Measurements from ENCODE around the gene ARHGAP22. TPM values are rescaled to one million over a fixed set of nuclear protein-coding genes. Genes with fewer than 3 reads are reported as not detected.

ARHGAP22 gene
- total RNA-seq, 2 experiments from 2014 or later: 0.19 to 0.46 TPM

DNA sequence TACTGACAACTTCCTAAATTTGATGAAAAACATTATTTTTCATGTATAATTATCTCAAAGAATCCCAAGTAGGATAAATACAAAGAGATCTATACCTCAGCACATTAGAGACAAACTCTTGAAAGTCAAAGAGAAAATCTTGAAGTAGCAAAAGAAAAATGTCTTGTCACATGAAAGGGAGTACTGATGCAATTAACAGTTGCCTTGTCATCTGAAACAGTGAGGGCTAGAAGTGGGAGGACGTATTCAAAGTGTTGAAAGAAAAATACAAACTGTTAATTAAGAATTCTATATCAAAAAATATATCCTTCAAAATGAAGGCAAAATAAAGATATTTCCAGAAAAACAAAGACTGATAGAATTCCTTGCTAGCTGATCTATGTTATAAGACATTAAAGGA lies 35.5 kb upstream of the ARHGAP22 start:
- Histone ChIP-seq H3K79me2 (ENCODE audit: insufficient read depth, low read depth, low read length) (no peaks in the 10 kb centered on the region), H3K9me2 (ENCODE audit: insufficient read depth, low read length) (no peaks in the 10 kb centered on the region), H3K4me2 (ENCODE audit: low read length) (no peak overlapping the region), H3K9me3 (ENCODE audit: low read length) (peaks cover 10% of the 10 kb centered on the region), H3K36me3 (ENCODE audit: insufficient read depth, low read length) (no peaks in the 10 kb centered on the region), H3K4me1 (ENCODE audit: insufficient read depth, low read length, poor library complexity, severe bottlenecking) (peaks cover under 1% of the 10 kb centered on the region), H3K4me3 (ENCODE audit: low read depth, low read length, poor library complexity, severe bottlenecking) (no peak overlapping the region), H2AFZ (ENCODE audit: low read length) (no peak overlapping the region), H3K27ac (ENCODE audit: low read depth, low read length, poor library complexity, severe bottlenecking) (no peak overlapping the region), H4K20me1 (ENCODE audit: insufficient read depth, low read length) (no peaks in the 10 kb centered on the region)
- TF ChIP-seq, protein P1, sequence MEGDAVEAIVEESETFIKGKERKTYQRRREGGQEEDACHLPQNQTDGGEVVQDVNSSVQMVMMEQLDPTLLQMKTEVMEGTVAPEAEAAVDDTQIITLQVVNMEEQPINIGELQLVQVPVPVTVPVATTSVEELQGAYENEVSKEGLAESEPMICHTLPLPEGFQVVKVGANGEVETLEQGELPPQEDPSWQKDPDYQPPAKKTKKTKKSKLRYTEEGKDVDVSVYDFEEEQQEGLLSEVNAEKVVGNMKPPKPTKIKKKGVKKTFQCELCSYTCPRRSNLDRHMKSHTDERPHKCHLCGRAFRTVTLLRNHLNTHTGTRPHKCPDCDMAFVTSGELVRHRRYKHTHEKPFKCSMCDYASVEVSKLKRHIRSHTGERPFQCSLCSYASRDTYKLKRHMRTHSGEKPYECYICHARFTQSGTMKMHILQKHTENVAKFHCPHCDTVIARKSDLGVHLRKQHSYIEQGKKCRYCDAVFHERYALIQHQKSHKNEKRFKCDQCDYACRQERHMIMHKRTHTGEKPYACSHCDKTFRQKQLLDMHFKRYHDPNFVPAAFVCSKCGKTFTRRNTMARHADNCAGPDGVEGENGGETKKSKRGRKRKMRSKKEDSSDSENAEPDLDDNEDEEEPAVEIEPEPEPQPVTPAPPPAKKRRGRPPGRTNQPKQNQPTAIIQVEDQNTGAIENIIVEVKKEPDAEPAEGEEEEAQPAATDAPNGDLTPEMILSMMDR (conservative IDR thresholded peaks at IDR 0.05; ENCODE audit: low read length): no peak
- no peak for TF ChIP-seq EZH2phosphoT487 (IDR thresholded peaks at IDR 0.05; ENCODE audit: borderline replicate concordance, low read depth, low read length)
- POLR2A ChIA-PET: no interaction called here
- intact Hi-C loops (cut with micrococcal nuclease; ENCODE audit: unreplicated experiment): no loop called here
- CTCF ChIA-PET (ENCODE audit: unreplicated experiment): no interaction called here
- BruUV-seq (replicated peaks): no TSS peak
- no peak for DNase-seq (ENCODE audit: low spot score)

DNA sequence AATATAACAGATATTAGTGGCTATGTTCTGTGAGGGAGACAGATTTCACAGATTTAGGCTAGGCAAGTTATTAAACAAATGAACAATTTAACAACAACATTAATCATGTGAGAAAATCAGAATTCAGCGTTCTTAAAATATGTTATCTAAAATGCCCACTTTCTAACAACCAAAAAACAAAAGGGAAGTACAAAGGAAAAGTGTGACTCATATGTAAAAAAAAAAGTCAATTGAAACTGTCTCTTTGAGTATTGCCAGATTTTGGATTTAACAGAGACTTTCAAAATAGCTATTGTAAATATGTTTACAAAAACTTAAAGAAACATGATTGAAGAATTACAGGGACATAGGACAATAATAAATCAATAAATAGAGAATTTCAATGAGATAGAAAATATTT lies 34.8 kb upstream of the ARHGAP22 start:
- TF ChIP-seq EZH2phosphoT487 (IDR thresholded peaks at IDR 0.05; ENCODE audit: borderline replicate concordance, low read depth, low read length): no peak
- TF ChIP-seq, protein P1 (conservative IDR thresholded peaks at IDR 0.05; ENCODE audit: low read length): no peak
- DNase-seq (ENCODE audit: low spot score): no peak
- no peaks in the 10 kb centered on the region for H3K79me2 ChIP-seq (ENCODE audit: insufficient read depth, low read depth, low read length)
- no peaks in the 10 kb centered on the region for H4K20me1 ChIP-seq (ENCODE audit: insufficient read depth, low read length)
- no peaks in the 10 kb centered on the region for H3K9me2 ChIP-seq (ENCODE audit: insufficient read depth, low read length)
- peaks cover 7% of the 10 kb centered on the region for H3K4me1 ChIP-seq (ENCODE audit: insufficient read depth, low read length, poor library complexity, severe bottlenecking)
- ChIA-PET POLR2A (no interaction called here), CTCF (ENCODE audit: unreplicated experiment) (no interaction called here)
- H2AFZ ChIP-seq (ENCODE audit: low read length): no peak overlapping the region
- BruUV-seq (replicated peaks): no TSS peak
- H3K4me3 ChIP-seq (ENCODE audit: low read depth, low read length, poor library complexity, severe bottlenecking): no peak overlapping the region
- peaks cover 10% of the 10 kb centered on the region for H3K9me3 ChIP-seq (ENCODE audit: low read length)
- no peaks in the 10 kb centered on the region for H3K36me3 ChIP-seq (ENCODE audit: insufficient read depth, low read length)
- no peak overlapping the region for H3K27ac ChIP-seq (ENCODE audit: low read depth, low read length, poor library complexity, severe bottlenecking)
- H3K4me2 ChIP-seq (ENCODE audit: low read length): no peak overlapping the region
- intact Hi-C loops (cut with micrococcal nuclease; ENCODE audit: unreplicated experiment): no loop called here

DNA sequence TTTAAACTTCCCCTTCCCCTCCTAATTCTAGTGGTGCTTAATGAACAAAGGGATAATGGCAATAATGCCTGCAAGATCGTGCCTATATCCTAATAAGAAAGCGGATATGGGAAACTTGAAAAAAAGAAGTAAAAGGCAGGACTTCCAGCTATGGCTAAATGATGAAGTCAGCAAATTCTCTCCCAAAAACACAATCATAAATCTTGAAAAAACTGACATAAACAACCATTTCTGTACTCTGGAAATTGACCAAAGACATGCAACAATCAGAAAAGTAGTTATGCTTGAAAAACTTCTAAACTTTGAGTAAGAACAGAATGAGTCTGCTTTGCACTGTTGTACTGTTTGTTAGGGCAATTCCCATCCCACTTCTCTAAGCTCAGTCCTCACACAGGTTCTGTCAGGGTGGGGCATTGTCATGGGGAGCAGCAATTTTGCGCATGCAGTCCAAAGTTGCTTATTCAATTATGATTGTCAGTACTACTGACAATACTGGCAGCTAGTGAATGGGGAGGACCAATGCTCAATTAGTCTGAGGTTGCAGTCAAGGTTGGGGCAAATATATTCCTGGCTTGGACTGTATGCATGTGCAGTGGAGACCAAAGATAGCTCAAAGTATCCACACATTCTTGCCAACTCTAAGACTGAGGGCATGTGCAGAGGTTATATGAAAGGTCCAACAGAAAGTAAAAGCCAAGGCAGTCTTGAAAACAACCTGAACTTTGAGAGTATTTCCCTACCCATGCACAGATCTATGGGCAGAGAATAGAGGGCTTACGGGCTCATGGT lies 34.1 kb upstream of the ARHGAP22 start:
- ChIA-PET CTCF (ENCODE audit: unreplicated experiment) (no interaction called here), POLR2A (interaction anchor here (0.6 kb wide), 1 partner anchor 206 kb away, joined by 4 read pairs; no protein-coding TSS in a partner anchor)
- BruUV-seq (replicated peaks): no TSS peak
- Histone ChIP-seq H3K4me3 (ENCODE audit: low read depth, low read length, poor library complexity, severe bottlenecking) (no peak overlapping the region), H3K36me3 (ENCODE audit: insufficient read depth, low read length) (no peaks in the 10 kb centered on the region), H2AFZ (ENCODE audit: low read length) (no peak overlapping the region), H3K79me2 (ENCODE audit: insufficient read depth, low read depth, low read length) (no peaks in the 10 kb centered on the region), H3K9me3 (ENCODE audit: low read length) (peaks cover 10% of the 10 kb centered on the region), H3K4me1 (ENCODE audit: insufficient read depth, low read length, poor library complexity, severe bottlenecking) (peaks cover 14% of the 10 kb centered on the region), H4K20me1 (ENCODE audit: insufficient read depth, low read length) (no peaks in the 10 kb centered on the region), H3K9me2 (ENCODE audit: insufficient read depth, low read length) (no peaks in the 10 kb centered on the region), H3K4me2 (ENCODE audit: low read length) (no peak overlapping the region), H3K27ac (ENCODE audit: low read depth, low read length, poor library complexity, severe bottlenecking) (no peak overlapping the region)
- intact Hi-C loops (cut with micrococcal nuclease; ENCODE audit: unreplicated experiment): no loop called here
- TF ChIP-seq, protein P1 (conservative IDR thresholded peaks at IDR 0.05; ENCODE audit: low read length): no peak
- TF ChIP-seq EZH2phosphoT487 (IDR thresholded peaks at IDR 0.05; ENCODE audit: borderline replicate concordance, low read depth, low read length): no peak
- DNase-seq (ENCODE audit: low spot score): no peak

Measured in OCI-LY7 (cell line).